Thoracic aorta (tissue), 2 donors: ENCODE measurements around the gene MAP2. TPM values are rescaled to one million over a fixed set of nuclear protein-coding genes. Genes with fewer than 3 reads are reported as not detected.

ENCODE experiments used
- ATAC-seq: fragments of 150-250 bp; one replicate; pipeline ENCODE4 v1.8.0; 2017; ENCODE audit warnings: low read depth; ENCODE audit not compliant: insufficient number of reproducible peaks, low FRiP score
- DNase-seq: peaks from one replicate; pipeline ENCODE4 v3.0.0-alpha.2; 2020; ENCODE audit warnings: low spot score
- H3K27ac ChIP-seq, 2 donors: fragments of 200-600 bp; sonication (generic); 1 replicate in 1 of 2; 2 replicates in 1 of 2; pipeline ENCODE4 v1.5.1; 2016; ENCODE audit warnings: mild to moderate bottlenecking in 2 of 2, moderate library complexity in 2 of 2
- H3K27me3 ChIP-seq: fragments of 200-600 bp; sonication (generic); replicated peaks from 2 replicates; pipeline ENCODE4 v1.6.0; 2016; ENCODE audit warnings: mild to moderate bottlenecking; ENCODE audit not compliant: insufficient read depth
- H3K36me3 ChIP-seq: fragments of 200-600 bp; sonication (generic); one replicate; pipeline ENCODE4 v1.5.1; 2016
- H3K4me1 ChIP-seq, 2 donors: fragments of 200-600 bp; sonication (generic); 1 replicate in 1 of 2; 2 replicates in 1 of 2; pipeline versions ENCODE4 v1.5.1 to v1.6.0; 2016; ENCODE audit warnings: low read depth in 2 of 2, mild to moderate bottlenecking in 1 of 2; ENCODE audit not compliant: control insufficient read depth in 1 of 2
- H3K4me3 ChIP-seq: fragments of 200-600 bp; sonication (generic); 2 replicates; pipeline ENCODE4 v1.5.1; 2016; ENCODE audit warnings: mild to moderate bottlenecking
- H3K9me3 ChIP-seq: fragments of 200-600 bp; sonication (generic); 2 replicates; pipeline ENCODE4 v1.5.1; 2016
- CTCF ChIP-seq: fragments of 200-600 bp; sonication (generic); IDR thresholded peaks from one replicate; pipeline ENCODE4 v1.5.1; 2019; ENCODE audit warnings: antibody characterized with exemption
- total RNA-seq, 2 donors: library from RNA; depleted of rRNA; stranded (reverse); fragments of >200 nt; gene quantifications; one replicate each; pipeline versions ENCODE4 v1.1.0 to v1.2.3, GENCODE V29; 2016

Gene MAP2
- total RNA-seq, 2 donors from 2014 or later = 51.6 to 68.8 TPM

GRCh38 chr2:209663656-209664055 lies 239.8 kb downstream of the MAP2 start:
- no peaks in the 10 kb centered on the region for H3K9me3 ChIP-seq
- ATAC-seq (no peak), DNase-seq (no peak)
- no peaks in the 10 kb centered on the region for H3K27me3 ChIP-seq
- peaks cover 0 to 5% of the 10 kb centered on the region in 2 donors for H3K4me1 ChIP-seq
- no peak overlapping the region for H3K4me3 ChIP-seq
- no peak for TF ChIP-seq CTCF
- H3K36me3 ChIP-seq = no peaks in the 10 kb centered on the region
- no peak overlapping the region for H3K27ac ChIP-seq

GRCh38 chr2:209666296-209666695 lies 242.4 kb downstream of the MAP2 start:
- DNase-seq (no peak), ATAC-seq (no peak)
- Histone ChIP-seq H3K4me1 (peaks cover 0 to 5% of the 10 kb centered on the region in 2 donors), H3K4me3 (no peak overlapping the region), H3K36me3 (no peaks in the 10 kb centered on the region), H3K27me3 (no peaks in the 10 kb centered on the region), H3K27ac (no peak overlapping the region), H3K9me3 (no peaks in the 10 kb centered on the region)
- TF ChIP-seq CTCF = no peak

- DNase-seq (no peak), ATAC-seq (no peak)
- Histone ChIP-seq H3K27me3 (no peaks in the 10 kb centered on the region), H3K4me1 (peaks cover 0 to 5% of the 10 kb centered on the region in 2 donors), H3K4me3 (no peak overlapping the region), H3K9me3 (no peaks in the 10 kb centered on the region), H3K27ac (no peak overlapping the region), H3K36me3 (no peaks in the 10 kb centered on the region)
- no peak for TF ChIP-seq CTCF
These were observed 247.3 kb downstream of the MAP2 start for GRCh38 chr2:209671020-209671680.

GRCh38 chr2:209673811-209674210 lies 250.0 kb downstream of the MAP2 start:
- DNase-seq = no peak
- no peak for TF ChIP-seq CTCF
- H3K4me3 ChIP-seq = no peak overlapping the region
- ATAC-seq = no peak
- no peaks in the 10 kb centered on the region for H3K36me3 ChIP-seq
- no peak overlapping the region for H3K27ac ChIP-seq
- H3K9me3 ChIP-seq = no peaks in the 10 kb centered on the region
- H3K27me3 ChIP-seq = no peaks in the 10 kb centered on the region
- no peaks in the 10 kb centered on the region for H3K4me1 ChIP-seq

- Histone ChIP-seq H3K27me3 (no peaks in the 10 kb centered on the region), H3K4me1 (peaks cover 0 to 4% of the 10 kb centered on the region in 2 donors), H3K9me3 (no peaks in the 10 kb centered on the region), H3K4me3 (no peak overlapping the region), H3K27ac (no peak overlapping the region), H3K36me3 (no peaks in the 10 kb centered on the region)
- TF ChIP-seq CTCF = no peak
- no peak for ATAC-seq
- no peak for DNase-seq
These were observed 256.7 kb downstream of the MAP2 start for GRCh38 chr2:209680596-209680995.
